Endodermal cell (in vitro differentiated cells): ENCODE results near the gene AKAP13. TPM values are rescaled to one million over a fixed set of nuclear protein-coding genes. Genes with fewer than 3 reads are reported as not detected.

ENCODE experiments used
- DNase-seq: peaks from one replicate; pipeline ENCODE4 v3.0.0-alpha.2; 2017
- H3K27ac ChIP-seq: 2 replicates; pipeline ENCODE4 v1.5.1; 2013; ENCODE audit warnings: mild to moderate bottlenecking, low read depth, low read length, moderate library complexity
- H3K27me3 ChIP-seq: 2 replicates; pipeline ENCODE4 v1.6.1; 2013; ENCODE audit warnings: mild to moderate bottlenecking, low read length, moderate library complexity; ENCODE audit not compliant: insufficient read depth, control insufficient read depth, poor library complexity, severe bottlenecking
- H3K36me3 ChIP-seq: 2 replicates; pipeline ENCODE4 v1.7.0; 2013; ENCODE audit warnings: mild to moderate bottlenecking, low read length, moderate library complexity; ENCODE audit not compliant: control insufficient read depth, insufficient read depth
- H3K4me1 ChIP-seq: one replicate; pipeline ENCODE4 v1.7.0; 2013; ENCODE audit warnings: low read length; ENCODE audit not compliant: control insufficient read depth, insufficient read depth
- H3K4me3 ChIP-seq: 2 replicates; pipeline ENCODE4 v1.5.1; 2013; ENCODE audit warnings: mild to moderate bottlenecking, low read length, moderate library complexity
- H3K9ac ChIP-seq: 2 replicates; pipeline ENCODE4 v1.6.1; 2013; ENCODE audit warnings: mild to moderate bottlenecking, low read length, moderate library complexity; ENCODE audit not compliant: poor library complexity, severe bottlenecking; ENCODE audit errors: extremely low read depth
- H3K9me3 ChIP-seq: 2 replicates; pipeline ENCODE4 v1.6.1; 2013; ENCODE audit warnings: mild to moderate bottlenecking, low read length, moderate library complexity; ENCODE audit not compliant: control insufficient read depth
- H3K27ac Mint-ChIP-seq: 2 replicates; pipeline ENCODE4 v1.8.0; 2020; ENCODE audit warnings: mixed read lengths
- H3K27me3 Mint-ChIP-seq: 2 replicates; pipeline ENCODE4 v1.8.0; 2021; ENCODE audit warnings: mild to moderate bottlenecking, mixed read lengths; ENCODE audit not compliant: insufficient read depth
- H3K36me3 Mint-ChIP-seq: 2 replicates; pipeline ENCODE4 v1.8.0; 2020; ENCODE audit warnings: low read depth, mixed read lengths
- H3K4me1 Mint-ChIP-seq: 2 replicates; pipeline ENCODE4 v1.8.0; 2020; ENCODE audit warnings: mixed read lengths
- H3K4me3 Mint-ChIP-seq: 2 replicates; pipeline ENCODE4 v1.8.0; 2020; ENCODE audit warnings: mild to moderate bottlenecking, moderate library complexity, mixed read lengths
- H3K9me3 Mint-ChIP-seq: 2 replicates; pipeline ENCODE4 v1.8.0; 2020; ENCODE audit warnings: mild to moderate bottlenecking, mixed read lengths
- WGBS, 2 experiments: methylation state at CpG; one replicate each; pipeline versions ENCODE4 v1.1.5 to v1.1.7; 2013; ENCODE audit warnings: missing lambda C conversion rate in 2 of 2, mixed read lengths in 1 of 2; ENCODE audit not compliant: insufficient coverage in 1 of 2, insufficient read length in 1 of 2; 5-methylcytosine and 5-hydroxymethylcytosine counted together
- total RNA-seq, 2 donors: library from RNA; stranded (reverse); fragmentation: NEBNext Ultra II Directional in 1 of 2; extraction: Animal tissue kit (Norgen Biotek cat#: 25700) in 1 of 2; gene quantifications; 2 replicates in 1 of 2; 3 replicates in 1 of 2; pipeline ENCODE4 v1.2.1, GENCODE V29; 2021
- TF ChIP-seq, protein P1 (sequence below): fragments of 200-600 bp; sonication (generic); conservative IDR thresholded peaks from 2 replicates; pipeline ENCODE4 v1.5.0; 2021; ENCODE audit warnings: antibody characterized with exemption, mild to moderate bottlenecking

AKAP13 gene
- total RNA-seq, 2 donors from 2014 or later, result 115 to 131 TPM

DNA sequence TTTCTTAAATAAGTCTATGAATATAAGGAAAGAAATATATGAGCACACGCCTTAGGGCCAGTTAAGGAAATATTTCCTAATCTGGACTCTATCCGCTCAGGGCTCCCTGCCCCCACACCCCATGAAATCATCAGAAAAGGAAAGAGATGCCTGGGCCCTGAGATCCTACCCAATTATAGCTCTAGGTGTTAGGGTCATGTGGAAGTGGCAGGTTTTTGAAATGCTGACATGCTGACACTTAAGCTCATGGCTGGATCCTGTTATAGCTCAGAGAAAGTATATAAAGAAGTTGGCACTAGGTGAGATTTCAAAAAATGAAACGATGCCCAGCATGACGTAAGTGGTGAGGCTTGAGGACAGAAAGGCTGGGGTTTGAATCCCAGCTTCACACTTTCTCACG lies 43.5 kb upstream of the AKAP13 start:
- Mint-ChIP-seq H3K9me3 (peaks cover under 1% of the 10 kb centered on the region), H3K4me3 (no peak overlapping the region), H3K27me3 (no peaks in the 10 kb centered on the region), H3K36me3 (no peaks in the 10 kb centered on the region), H3K27ac (no peak overlapping the region), H3K4me1 (peaks cover 24% of the 10 kb centered on the region)
- Histone ChIP-seq H3K4me1 (peaks cover 3% of the 10 kb centered on the region), H3K9ac (no peak overlapping the region), H3K27ac (no peak overlapping the region), H3K27me3 (no peaks in the 10 kb centered on the region), H3K4me3 (no peak overlapping the region), H3K36me3 (no peaks in the 10 kb centered on the region), H3K9me3 (no peaks in the 10 kb centered on the region)
- no peak for DNase-seq
- 83 to 89% methylated on average over 3 to 5 of the region's 5 CpGs for WGBS, 2 experiments
- TF ChIP-seq, protein P1, sequence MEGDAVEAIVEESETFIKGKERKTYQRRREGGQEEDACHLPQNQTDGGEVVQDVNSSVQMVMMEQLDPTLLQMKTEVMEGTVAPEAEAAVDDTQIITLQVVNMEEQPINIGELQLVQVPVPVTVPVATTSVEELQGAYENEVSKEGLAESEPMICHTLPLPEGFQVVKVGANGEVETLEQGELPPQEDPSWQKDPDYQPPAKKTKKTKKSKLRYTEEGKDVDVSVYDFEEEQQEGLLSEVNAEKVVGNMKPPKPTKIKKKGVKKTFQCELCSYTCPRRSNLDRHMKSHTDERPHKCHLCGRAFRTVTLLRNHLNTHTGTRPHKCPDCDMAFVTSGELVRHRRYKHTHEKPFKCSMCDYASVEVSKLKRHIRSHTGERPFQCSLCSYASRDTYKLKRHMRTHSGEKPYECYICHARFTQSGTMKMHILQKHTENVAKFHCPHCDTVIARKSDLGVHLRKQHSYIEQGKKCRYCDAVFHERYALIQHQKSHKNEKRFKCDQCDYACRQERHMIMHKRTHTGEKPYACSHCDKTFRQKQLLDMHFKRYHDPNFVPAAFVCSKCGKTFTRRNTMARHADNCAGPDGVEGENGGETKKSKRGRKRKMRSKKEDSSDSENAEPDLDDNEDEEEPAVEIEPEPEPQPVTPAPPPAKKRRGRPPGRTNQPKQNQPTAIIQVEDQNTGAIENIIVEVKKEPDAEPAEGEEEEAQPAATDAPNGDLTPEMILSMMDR, result no peak

DNA sequence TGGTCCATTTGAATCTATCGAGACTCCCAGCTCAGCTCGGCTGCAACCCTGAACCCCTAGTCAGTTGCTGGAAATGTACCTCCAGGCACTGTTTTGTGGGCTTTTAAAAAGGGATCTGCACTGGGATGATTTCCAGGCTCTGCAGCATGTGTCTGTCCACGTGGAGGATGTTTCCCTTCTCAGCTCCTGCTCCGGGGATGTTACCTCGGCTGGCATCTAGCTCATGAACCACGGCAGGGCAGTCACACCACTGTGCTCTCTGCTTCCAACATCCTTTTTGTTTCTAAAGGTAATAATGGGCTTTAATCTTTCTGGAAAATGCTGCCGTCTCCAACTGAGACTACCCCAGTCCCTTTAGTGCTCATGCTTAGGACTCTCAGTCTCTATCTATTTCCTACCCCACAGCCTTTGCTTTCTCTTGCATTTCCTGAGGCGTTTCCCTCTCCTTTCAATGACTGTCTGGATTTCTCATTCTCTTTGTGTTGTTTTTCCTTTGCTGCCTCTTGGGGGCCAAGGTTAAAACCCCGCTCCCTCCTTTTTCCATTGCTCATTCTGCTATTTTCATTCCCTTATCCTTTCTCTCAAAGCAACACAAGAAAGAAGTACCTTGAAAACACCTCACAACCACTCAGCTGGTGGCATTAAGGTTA lies 42.9 kb upstream of the AKAP13 start:
- TF ChIP-seq, protein P1, result no peak
- H3K4me3 Mint-ChIP-seq, result no peak overlapping the region
- Histone ChIP-seq H3K4me3 (no peak overlapping the region), H3K9ac (no peak overlapping the region), H3K27ac (no peak overlapping the region), H3K36me3 (no peaks in the 10 kb centered on the region), H3K9me3 (no peaks in the 10 kb centered on the region), H3K4me1 (peaks cover 3% of the 10 kb centered on the region), H3K27me3 (no peaks in the 10 kb centered on the region)
- peak overlapping the region; percentile 49 for H3K27ac Mint-ChIP-seq
- H3K4me1 Mint-ChIP-seq, result peaks cover 24% of the 10 kb centered on the region
- peak; percentile 63 for DNase-seq
- 66 to 69% methylated on average over 7 to 9 of the region's 9 CpGs for WGBS, 2 experiments
- H3K9me3 Mint-ChIP-seq, result peaks cover 5% of the 10 kb centered on the region
- no peaks in the 10 kb centered on the region for H3K36me3 Mint-ChIP-seq
- H3K27me3 Mint-ChIP-seq, result no peaks in the 10 kb centered on the region

DNA sequence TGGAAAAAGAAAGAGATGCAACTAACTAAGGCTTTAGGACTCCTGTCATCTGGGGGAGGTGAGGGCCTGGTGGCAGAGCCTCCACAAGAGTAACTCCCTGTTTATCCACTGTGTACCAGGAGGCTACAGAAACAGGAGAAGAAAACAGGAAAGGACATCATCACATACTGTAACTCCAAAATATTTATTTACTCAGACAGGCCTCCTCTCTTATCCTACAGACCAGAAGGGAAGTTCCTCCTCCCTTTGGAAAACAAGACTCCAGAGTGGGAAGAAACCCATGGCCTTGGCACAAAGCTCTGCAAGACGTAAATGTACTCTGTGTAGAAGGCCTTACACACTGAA lies 40.1 kb upstream of the AKAP13 start:
- Mint-ChIP-seq H3K36me3 (no peaks in the 10 kb centered on the region), H3K27me3 (no peaks in the 10 kb centered on the region), H3K4me1 (peaks cover 26% of the 10 kb centered on the region), H3K9me3 (peaks cover 5% of the 10 kb centered on the region), H3K27ac (no peak overlapping the region), H3K4me3 (no peak overlapping the region)
- TF ChIP-seq, protein P1, result no peak
- DNase-seq, result no peak
- Histone ChIP-seq H3K9ac (no peak overlapping the region), H3K4me3 (no peak overlapping the region), H3K27me3 (no peaks in the 10 kb centered on the region), H3K27ac (no peak overlapping the region), H3K36me3 (no peaks in the 10 kb centered on the region), H3K4me1 (peaks cover 3% of the 10 kb centered on the region), H3K9me3 (no peaks in the 10 kb centered on the region)
- WGBS, 2 experiments, result 86 to 100% methylated on average over 1 of the region's 1 CpG
